Peyer's patch (tissue), 4 donors: Measurements from ENCODE around the gene MAP3K6.

Experiments used
- POLR2A ChIP-seq, 2 donors: fragments of 450-650 bp; IDR thresholded peaks; one replicate each; pipeline ENCODE4 v1.5.1; 2017; ENCODE audit warnings: antibody characterized with exemption in 2 of 2, mild to moderate bottlenecking in 2 of 2, moderate library complexity in 2 of 2
- TF ChIP-seq, protein P1 (sequence below), 6 experiments: fragments of 450-650 bp in 4 of 6; fragments of 200-600 bp in 2 of 6; sonication (generic) in 1 of 6; IDR thresholded peaks; one replicate each; pipeline ENCODE4 v1.5.1; 2017 to 2019; ENCODE audit warnings: antibody characterized with exemption in 6 of 6, mild to moderate bottlenecking in 3 of 6, moderate library complexity in 1 of 6

DNA sequence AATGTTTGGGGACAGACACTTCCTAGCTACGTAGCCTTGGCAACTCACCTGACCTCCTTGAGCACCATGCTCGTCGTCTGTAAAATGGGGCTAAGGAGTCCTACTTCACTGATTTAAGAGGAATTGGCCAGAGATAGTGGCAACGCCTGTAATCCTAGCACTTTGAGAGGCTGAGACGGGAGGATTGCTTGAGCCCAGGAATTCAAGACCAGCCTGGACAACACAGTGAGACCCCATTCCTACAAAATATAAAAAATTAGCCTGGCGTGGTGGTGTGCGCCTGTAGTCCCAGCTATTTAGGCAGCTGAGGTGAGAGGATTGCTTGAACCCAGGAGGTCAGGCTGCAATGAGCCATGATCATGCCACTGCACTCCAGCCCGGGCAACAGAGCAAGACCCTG, 20.4 kb downstream of the MAP3K6 start:
- TF ChIP-seq, protein P1, sequence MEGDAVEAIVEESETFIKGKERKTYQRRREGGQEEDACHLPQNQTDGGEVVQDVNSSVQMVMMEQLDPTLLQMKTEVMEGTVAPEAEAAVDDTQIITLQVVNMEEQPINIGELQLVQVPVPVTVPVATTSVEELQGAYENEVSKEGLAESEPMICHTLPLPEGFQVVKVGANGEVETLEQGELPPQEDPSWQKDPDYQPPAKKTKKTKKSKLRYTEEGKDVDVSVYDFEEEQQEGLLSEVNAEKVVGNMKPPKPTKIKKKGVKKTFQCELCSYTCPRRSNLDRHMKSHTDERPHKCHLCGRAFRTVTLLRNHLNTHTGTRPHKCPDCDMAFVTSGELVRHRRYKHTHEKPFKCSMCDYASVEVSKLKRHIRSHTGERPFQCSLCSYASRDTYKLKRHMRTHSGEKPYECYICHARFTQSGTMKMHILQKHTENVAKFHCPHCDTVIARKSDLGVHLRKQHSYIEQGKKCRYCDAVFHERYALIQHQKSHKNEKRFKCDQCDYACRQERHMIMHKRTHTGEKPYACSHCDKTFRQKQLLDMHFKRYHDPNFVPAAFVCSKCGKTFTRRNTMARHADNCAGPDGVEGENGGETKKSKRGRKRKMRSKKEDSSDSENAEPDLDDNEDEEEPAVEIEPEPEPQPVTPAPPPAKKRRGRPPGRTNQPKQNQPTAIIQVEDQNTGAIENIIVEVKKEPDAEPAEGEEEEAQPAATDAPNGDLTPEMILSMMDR (IDR thresholded peaks at IDR 0.05), result no peak
- TF ChIP-seq POLR2A (IDR thresholded peaks at IDR 0.05), result no peak
